Measurements from ENCODE around the gene HID1. TPM values are rescaled to one million over a fixed set of nuclear protein-coding genes. Genes with fewer than 3 reads are reported as not detected.
"Not testable (repeated sequence)": the region's sequence is repeated elsewhere in the genome, so short reads cannot be mapped to it uniquely, and the experiment has no call there.

Gene HID1
- total RNA-seq, 3 donors from 2014 or later (not counting 1 experiment from before 2014, with no cell fraction given), result 0.66 to 9.5 (median 2.8) TPM

GRCh38 chr17:74909097-74909496, 63.5 kb downstream of the HID1 start:
- H3K4me1 ChIP-seq (ENCODE audit: control insufficient read depth, insufficient read depth, low read length); H3K4me1 Mint-ChIP-seq; ATAC-seq; DNase-seq; H3K4me3 ChIP-seq (ENCODE audit: low read length); H3K27me3 ChIP-seq (ENCODE audit: control insufficient read depth, insufficient read depth, low read length); H3K27ac ChIP-seq (ENCODE audit: low read length); H3K9me3 Mint-ChIP-seq; H3K4me3 Mint-ChIP-seq; intact Hi-C loops (cut with micrococcal nuclease); H3K36me3 ChIP-seq (ENCODE audit: control insufficient read depth, insufficient read depth, low read length); H3K27me3 Mint-ChIP-seq (ENCODE audit: low read depth in 2 of 2); H3K9me3 ChIP-seq (ENCODE audit: control insufficient read depth, insufficient read depth, low read length); H3K27ac Mint-ChIP-seq; H3K36me3 Mint-ChIP-seq: not testable (repeated sequence)
- 81% methylated on average over 4 of the region's 4 CpGs for WGBS (ENCODE audit: insufficient coverage)

- ATAC-seq (no peak), DNase-seq (no peak)
- no peak for TF ChIP-seq CTCF (IDR thresholded peaks at IDR 0.05)
- no peaks in the 10 kb centered on the region for H3K4me1 Mint-ChIP-seq
- H3K27me3 Mint-ChIP-seq (ENCODE audit: low read depth in 2 of 2), result peaks cover 0 to 3% of the 10 kb centered on the region in 2 donors
- intact Hi-C loops (cut with micrococcal nuclease), result no loop called here
- Histone ChIP-seq H3K27me3 (ENCODE audit: control insufficient read depth, insufficient read depth, low read length) (no peaks in the 10 kb centered on the region), H3K36me3 (ENCODE audit: control insufficient read depth, insufficient read depth, low read length) (no peaks in the 10 kb centered on the region), H3K9me3 (ENCODE audit: control insufficient read depth, insufficient read depth, low read length) (no peaks in the 10 kb centered on the region), H3K4me1 (ENCODE audit: control insufficient read depth, insufficient read depth, low read length) (no peaks in the 10 kb centered on the region), H3K4me3 (ENCODE audit: low read length) (no peak overlapping the region), H3K27ac (ENCODE audit: low read length) (no peak overlapping the region)
- WGBS (ENCODE audit: insufficient coverage), result 96% methylated on average over 34 of the region's 34 CpGs
- no peak overlapping the region for H3K27ac Mint-ChIP-seq
- H3K4me3 Mint-ChIP-seq, result no peak overlapping the region
- no peaks in the 10 kb centered on the region for H3K36me3 Mint-ChIP-seq
- no peaks in the 10 kb centered on the region for H3K9me3 Mint-ChIP-seq
Observed at GRCh38 chr17:74907012-74907411, 65.5 kb downstream of the HID1 start.

- H3K4me3 ChIP-seq (ENCODE audit: low read length); H3K9me3 ChIP-seq (ENCODE audit: control insufficient read depth, insufficient read depth, low read length); intact Hi-C loops (cut with micrococcal nuclease); DNase-seq; H3K36me3 ChIP-seq (ENCODE audit: control insufficient read depth, insufficient read depth, low read length); H3K27me3 Mint-ChIP-seq (ENCODE audit: low read depth in 2 of 2); H3K9me3 Mint-ChIP-seq; H3K36me3 Mint-ChIP-seq; H3K27me3 ChIP-seq (ENCODE audit: control insufficient read depth, insufficient read depth, low read length); H3K4me1 Mint-ChIP-seq; H3K4me3 Mint-ChIP-seq; H3K4me1 ChIP-seq (ENCODE audit: control insufficient read depth, insufficient read depth, low read length); H3K27ac Mint-ChIP-seq; H3K27ac ChIP-seq (ENCODE audit: low read length); ATAC-seq: not testable (repeated sequence)
- WGBS (ENCODE audit: insufficient coverage), result 73% methylated on average over 5 of the region's 6 CpGs
Observed at GRCh38 chr17:74906214-74906793, 66.3 kb downstream of the HID1 start.

- H3K27me3 ChIP-seq (ENCODE audit: control insufficient read depth, insufficient read depth, low read length), result no peaks in the 10 kb centered on the region
- no peaks in the 10 kb centered on the region for H3K4me1 Mint-ChIP-seq
Observed at GRCh38 chr17:74904687-74905409, 67.7 kb downstream of the HID1 start.

More at GRCh38 chr17:74904687-74905409, 67.7 kb downstream of the HID1 start:
- Histone ChIP-seq H3K27ac (ENCODE audit: low read length) (no peak overlapping the region), H3K4me3 (ENCODE audit: low read length) (no peak overlapping the region), H3K4me1 (ENCODE audit: control insufficient read depth, insufficient read depth, low read length) (no peaks in the 10 kb centered on the region), H3K36me3 (ENCODE audit: control insufficient read depth, insufficient read depth, low read length) (no peaks in the 10 kb centered on the region), H3K9me3 (ENCODE audit: control insufficient read depth, insufficient read depth, low read length) (no peaks in the 10 kb centered on the region)
- no peak for TF ChIP-seq CTCF (IDR thresholded peaks at IDR 0.05)
- no peak for DNase-seq
- intact Hi-C loops (cut with micrococcal nuclease), result no loop called here
- Mint-ChIP-seq H3K27me3 (ENCODE audit: low read depth in 2 of 2) (peaks cover 0 to 3% of the 10 kb centered on the region in 2 donors), H3K4me3 (no peak overlapping the region), H3K36me3 (no peaks in the 10 kb centered on the region), H3K9me3 (no peaks in the 10 kb centered on the region), H3K27ac (no peak overlapping the region)
- no peak for ATAC-seq
- 83% methylated on average over 5 of the region's 7 CpGs for WGBS (ENCODE audit: insufficient coverage)
